K562 (cell line): ENCODE results near the gene C14orf180. TPM values are rescaled to one million over a fixed set of nuclear protein-coding genes. Genes with fewer than 3 reads are reported as not detected.

Experiments
- ATAC-seq: fragments of 200-7000 bp; cut with Tn5 transposase; 3 replicates; pipeline ENCODE4 v1.9.1; 2020; ENCODE audit warnings: moderate library complexity
- BruUV-seq: library from RNA; stranded (reverse); fragments of 400-500 nt; replicated peaks from 2 replicates; lab custom pipeline; 2021; lab: Mats Ljungman, UMichigan
- CTCF ChIA-PET: fragments of 300-600 bp; formaldehyde crosslinking; extraction: SDS; loops from one replicate; lab custom pipeline; 2021; ENCODE audit warnings: low intra/inter-chr PET ratio; lab: Yijun Ruan, JAX
- POLR2A ChIA-PET: fragments of 300-600, 350-650 bp; sonication (Branson Sonifier 250); formaldehyde crosslinking; extraction: SDS; loops from one replicate; lab custom pipeline; 2021; ENCODE audit warnings: antibody characterized with exemption, inconsistent platforms; lab: Yijun Ruan, JAX
- DNase-seq, 4 experiments: peaks; one replicate each; pipeline versions ENCODE4 v3.0.0 to v3.0.0-alpha.2; 2011 to 2018; ENCODE audit warnings: low spot score in 3 of 4, mixed read lengths in 3 of 4; ENCODE audit errors: extremely low read depth in 1 of 4
- FAIRE-seq: peaks from 2 replicates; lab custom pipeline; 2011; peaks lifted over from hg19 to GRCh38; lab: Jason Lieb, UNC
- H2AFZ ChIP-seq: 2 replicates; pipeline ENCODE4 v1.6.0; 2011; ENCODE audit warnings: low read depth, low read length, control low read depth, inconsistent platforms
- H3K27ac ChIP-seq: fragments of 200-600 bp; 3 replicates; pipeline ENCODE4 v1.8.0; 2011; ENCODE audit warnings: low read depth, mild to moderate bottlenecking, control low read depth, inconsistent platforms, low read length, moderate library complexity, mixed read lengths; ENCODE audit errors: extremely low read depth
- H3K27me3 ChIP-seq, 2 experiments: fragments of 300-600 bp in 1 of 2; 2 replicates in 1 of 2; 3 replicates in 1 of 2; pipeline versions ENCODE4 v1.6.0 to v1.8.0; 2011; ENCODE audit warnings: inconsistent platforms in 2 of 2, low read length in 2 of 2, mild to moderate bottlenecking in 1 of 2, mixed read lengths in 1 of 2, moderate library complexity in 1 of 2; ENCODE audit not compliant: control insufficient read depth in 2 of 2, insufficient read depth in 2 of 2
- H3K36me3 ChIP-seq: fragments of 300-600 bp; 3 replicates; pipeline ENCODE4 v1.8.0; 2011; ENCODE audit warnings: mild to moderate bottlenecking, low read length, inconsistent platforms; ENCODE audit not compliant: control insufficient read depth, insufficient read depth
- H3K4me1 ChIP-seq, 2 experiments: fragments of 200-600 bp in 1 of 2; replicated peaks in 1 of 2; 2 replicates in 1 of 2; 3 replicates in 1 of 2; pipeline versions ENCODE4 v1.5.1 to v1.8.0; 2011; ENCODE audit warnings: inconsistent platforms in 2 of 2, low read length in 2 of 2, mild to moderate bottlenecking in 1 of 2, mixed read lengths in 1 of 2, moderate library complexity in 1 of 2; ENCODE audit not compliant: control insufficient read depth in 2 of 2, insufficient read depth in 2 of 2
- H3K4me2 ChIP-seq: 2 replicates; pipeline ENCODE4 v1.6.1; 2011; ENCODE audit warnings: low read length, control low read depth, inconsistent platforms, mixed read lengths; ENCODE audit not compliant: insufficient read depth
- H3K4me3 ChIP-seq: fragments of 200-600 bp; sonication (generic), shearing (Covaris generic); 2 replicates; pipeline ENCODE4 v1.5.1; 2016; ENCODE audit warnings: control low read depth, inconsistent platforms
- H3K79me2 ChIP-seq: fragments of 200-600 bp; 3 replicates; pipeline ENCODE4 v1.8.0; 2011; ENCODE audit warnings: low read length, inconsistent platforms; ENCODE audit not compliant: control insufficient read depth, insufficient read depth
- H3K9ac ChIP-seq, 2 experiments: 2 replicates each; pipeline versions ENCODE4 v1.6.0 to v1.6.1; 2011; ENCODE audit warnings: low read depth in 2 of 2, low read length in 2 of 2, control low read depth in 1 of 2, inconsistent platforms in 1 of 2, mild to moderate bottlenecking in 1 of 2, mixed read lengths in 1 of 2; ENCODE audit not compliant: insufficient read depth in 1 of 2
- H3K9me1 ChIP-seq: one replicate; pipeline ENCODE4 v1.6.0; 2011; ENCODE audit warnings: inconsistent platforms, mild to moderate bottlenecking, low read length, moderate library complexity; ENCODE audit not compliant: control insufficient read depth, insufficient read depth
- H3K9me3 ChIP-seq: replicated peaks from 2 replicates; pipeline ENCODE4 v1.5.1; 2011; ENCODE audit warnings: low read depth, low read length, inconsistent platforms; ENCODE audit not compliant: control insufficient read depth, insufficient read depth
- H4K20me1 ChIP-seq: replicated peaks from 2 replicates; pipeline ENCODE4 v1.6.1; 2011; ENCODE audit warnings: low read length, inconsistent platforms, mixed read lengths; ENCODE audit not compliant: control insufficient read depth, insufficient read depth
- PTRF ChIP-seq: fragments of 450-650 bp; IDR thresholded peaks from 2 replicates; pipeline ENCODE4 v1.6.1; 2016; ENCODE audit warnings: mild to moderate bottlenecking, missing genetic modification characterization, missing compliant biosample characterization
- ZNF133 ChIP-seq: fragments of 250-450 bp; sonication (Bioruptor Pico); IDR thresholded peaks from 2 replicates; pipeline ENCODE4 v1.4.0; 2020; ENCODE audit warnings: mild to moderate bottlenecking
- ZNF644 ChIP-seq: fragments of 200-800 bp; sonication (Bioruptor generic); IDR thresholded peaks from 2 replicates; pipeline ENCODE4 v1.6.1; 2016; ENCODE audit warnings: low read depth, missing genetic modification characterization, missing compliant biosample characterization
- WGBS: fragments of 100-300 bp; shearing (Covaris generic); methylation state at CpG from one replicate; pipeline ENCODE4 v1.1.6; 2016; ENCODE audit warnings: low coverage, mixed read lengths; ENCODE audit not compliant: insufficient coverage; ENCODE audit errors: missing lambda C conversion rate; 5-methylcytosine and 5-hydroxymethylcytosine counted together
- in situ Hi-C: fragments of 300-500 bp; cut with MboI; formaldehyde crosslinking; loops from 4 replicates; pipeline ENCODE4 v1.15.0; 2018; ENCODE audit warnings: inconsistent platforms, mixed read lengths
- intact Hi-C: fragments of 100-400 bp; cut with micrococcal nuclease; formaldehyde crosslinking; loops from 2 replicates; pipeline ENCODE4 v1.14.2; 2022
- polyA plus RNA-seq, 8 experiments: library from polyadenylated mRNA; depleted of rRNA in 4 of 8; stranded (reverse) in 5 of 8; unstranded in 3 of 8; fragments of >200 nt; fragmentation: Nextera tagmentation in 2 of 8; fragmentation: Illumina TruSeq in 1 of 8; extraction: Ambion mirVana in 2 of 8; extraction: Trizol in 1 of 8; gene quantifications; 2 replicates each; pipeline versions ENCODE4 v1.2.1 to v1.2.3, GENCODE V29; 2011 to 2014; ENCODE audit warnings: inconsistent platforms in 1 of 8, missing spikeins in 1 of 8
- total RNA-seq, 7 experiments: library from RNA; depleted of rRNA in 6 of 7; stranded (reverse); fragments of >200 nt in 6 of 7; fragmentation: Illumina TruSeq in 2 of 7; extraction: Trizol in 2 of 7; gene quantifications; 2 replicates each; pipeline versions ENCODE4 v1.2.1 to v1.2.3, GENCODE V29; 2011 to 2021; ENCODE audit warnings: low replicate concordance in 1 of 7
- TF ChIP-seq, protein P1 (sequence below): fragments of 250-450 bp; sonication (Bioruptor Pico); IDR thresholded peaks from 2 replicates; pipeline ENCODE4 v1.4.0; 2020; ENCODE audit warnings: borderline replicate concordance
- TF ChIP-seq, protein P2 (sequence below): sonication (generic); IDR thresholded peaks from 2 replicates; pipeline ENCODE4 v1.6.1; 2016
- TF ChIP-seq, protein P3 (sequence below): fragments of 450-650 bp; IDR thresholded peaks from 2 replicates; pipeline ENCODE4 v1.6.1; 2016; ENCODE audit warnings: mild to moderate bottlenecking

The C14orf180 gene
- total and polyA plus RNA-seq, 9 of the 15 experiments (the other 6 are each of a cell fraction or from before 2014, with no cell fraction given): not detected

DNA sequence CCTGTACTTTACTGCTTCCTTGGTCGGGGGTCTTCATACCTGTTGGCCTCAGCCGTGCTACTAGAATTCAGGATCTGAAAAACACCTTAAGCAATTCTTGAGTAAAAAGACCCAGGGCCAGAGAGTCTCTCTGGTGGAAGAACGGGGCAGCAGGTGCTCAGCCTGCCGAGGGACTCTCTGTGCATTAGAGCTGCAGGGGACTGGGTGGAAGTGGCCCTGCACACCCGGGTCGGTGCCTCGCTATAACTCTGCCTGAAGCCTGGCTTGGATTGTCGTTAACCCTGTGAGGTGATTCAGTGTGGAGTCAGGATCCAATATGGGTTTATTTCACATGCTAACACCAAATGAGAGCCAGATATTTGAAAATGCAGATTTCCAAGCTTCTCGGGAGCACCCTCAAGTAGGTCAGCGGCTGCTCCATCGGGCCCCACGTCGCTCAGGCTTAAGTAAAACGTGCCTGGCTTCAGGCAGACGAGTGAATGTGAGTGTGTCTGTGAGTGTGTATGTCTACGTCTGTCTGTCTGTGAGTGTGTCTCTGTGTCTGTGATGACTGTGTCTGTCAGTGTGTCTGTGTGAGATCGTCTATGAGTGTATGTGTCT is 35.1 kb upstream of the C14orf180 start (continued):
- TF ChIP-seq ZNF644 (tag) (no peak), PTRF (tag) (no peak)
- TF ChIP-seq, protein P1, sequence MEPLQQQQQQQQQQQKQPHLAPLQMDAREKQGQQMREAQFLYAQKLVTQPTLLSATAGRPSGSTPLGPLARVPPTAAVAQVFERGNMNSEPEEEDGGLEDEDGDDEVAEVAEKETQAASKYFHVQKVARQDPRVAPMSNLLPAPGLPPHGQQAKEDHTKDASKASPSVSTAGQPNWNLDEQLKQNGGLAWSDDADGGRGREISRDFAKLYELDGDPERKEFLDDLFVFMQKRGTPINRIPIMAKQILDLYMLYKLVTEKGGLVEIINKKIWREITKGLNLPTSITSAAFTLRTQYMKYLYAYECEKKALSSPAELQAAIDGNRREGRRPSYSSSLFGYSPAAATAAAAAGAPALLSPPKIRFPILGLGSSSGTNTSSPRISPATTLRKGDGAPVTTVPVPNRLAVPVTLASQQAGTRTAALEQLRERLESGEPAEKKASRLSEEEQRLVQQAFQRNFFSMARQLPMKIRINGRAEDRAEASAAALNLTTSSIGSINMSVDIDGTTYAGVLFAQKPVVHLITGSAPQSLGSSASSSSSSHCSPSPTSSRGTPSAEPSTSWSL (CRISPR knock-in tag): no peak
- TF ChIP-seq, protein P2, sequence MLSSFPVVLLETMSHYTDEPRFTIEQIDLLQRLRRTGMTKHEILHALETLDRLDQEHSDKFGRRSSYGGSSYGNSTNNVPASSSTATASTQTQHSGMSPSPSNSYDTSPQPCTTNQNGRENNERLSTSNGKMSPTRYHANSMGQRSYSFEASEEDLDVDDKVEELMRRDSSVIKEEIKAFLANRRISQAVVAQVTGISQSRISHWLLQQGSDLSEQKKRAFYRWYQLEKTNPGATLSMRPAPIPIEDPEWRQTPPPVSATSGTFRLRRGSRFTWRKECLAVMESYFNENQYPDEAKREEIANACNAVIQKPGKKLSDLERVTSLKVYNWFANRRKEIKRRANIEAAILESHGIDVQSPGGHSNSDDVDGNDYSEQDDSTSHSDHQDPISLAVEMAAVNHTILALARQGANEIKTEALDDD: no peak

DNA sequence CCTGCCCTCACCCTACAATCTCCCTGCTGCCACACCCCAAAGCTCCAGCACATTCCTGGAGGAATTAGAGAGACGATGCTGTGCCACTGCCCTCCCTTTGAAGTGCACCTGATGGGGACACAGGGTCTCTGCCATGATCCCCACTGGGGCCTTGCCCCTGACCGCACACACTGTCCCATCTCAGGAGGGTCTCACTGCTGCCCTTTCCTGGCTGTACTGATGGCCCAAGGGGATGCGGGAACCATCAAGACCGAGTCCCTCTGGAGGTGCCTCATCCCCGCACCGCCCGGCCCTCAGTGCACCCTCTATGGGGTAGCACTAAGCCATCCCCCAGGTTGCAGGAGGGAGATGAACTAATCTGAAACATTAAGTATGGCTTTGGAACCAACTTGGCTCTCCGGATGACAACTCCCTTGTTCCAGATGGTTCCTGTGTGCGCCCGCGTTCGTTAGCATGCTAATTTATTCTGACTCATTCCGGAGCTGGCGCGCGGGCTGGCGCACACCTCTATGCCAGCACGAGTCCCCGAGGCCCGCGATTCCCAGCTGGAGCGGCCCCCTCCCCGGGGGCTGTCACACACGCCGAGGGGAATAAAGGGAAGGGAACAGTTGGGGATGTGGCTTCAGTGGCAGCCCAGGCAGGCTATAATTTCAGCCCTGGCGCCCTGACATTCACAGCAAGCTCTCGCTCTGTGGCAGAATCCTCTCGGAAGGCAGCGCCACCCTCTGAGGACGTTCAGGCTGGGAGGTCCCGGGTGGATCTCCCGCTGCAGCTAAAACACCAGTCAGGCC is 34.2 kb upstream of the C14orf180 start:
- intact Hi-C loops: no loop called here
- DNase-seq (no peak), ATAC-seq (no peak), FAIRE-seq (no peak)
- Histone ChIP-seq H3K79me2 (no peaks in the 10 kb centered on the region), H3K27me3 (peaks cover 0 to 20% of the 10 kb centered on the region in 2 experiments; a peak in 4 of 5 replicates), H3K9ac (no peak overlapping the region), H3K4me3 (no peak overlapping the region), H2AFZ (no peak overlapping the region), H3K9me3 (no peaks in the 10 kb centered on the region), H3K9me1 (no peaks in the 10 kb centered on the region), H3K4me2 (no peak overlapping the region), H3K4me1 (no peaks in the 10 kb centered on the region), H4K20me1 (no peaks in the 10 kb centered on the region; the same call in 1 of the 2 replicates), H3K27ac (no peak overlapping the region), H3K36me3 (no peaks in the 10 kb centered on the region)
- BruUV-seq: no TSS peak
- CTCF ChIA-PET: interaction anchor here (0.6 kb wide), 1 partner anchor 17 kb away, joined by 4 read pairs; no protein-coding TSS in a partner anchor
- no peak for TF ChIP-seq ZNF133
- TF ChIP-seq, protein P3, sequence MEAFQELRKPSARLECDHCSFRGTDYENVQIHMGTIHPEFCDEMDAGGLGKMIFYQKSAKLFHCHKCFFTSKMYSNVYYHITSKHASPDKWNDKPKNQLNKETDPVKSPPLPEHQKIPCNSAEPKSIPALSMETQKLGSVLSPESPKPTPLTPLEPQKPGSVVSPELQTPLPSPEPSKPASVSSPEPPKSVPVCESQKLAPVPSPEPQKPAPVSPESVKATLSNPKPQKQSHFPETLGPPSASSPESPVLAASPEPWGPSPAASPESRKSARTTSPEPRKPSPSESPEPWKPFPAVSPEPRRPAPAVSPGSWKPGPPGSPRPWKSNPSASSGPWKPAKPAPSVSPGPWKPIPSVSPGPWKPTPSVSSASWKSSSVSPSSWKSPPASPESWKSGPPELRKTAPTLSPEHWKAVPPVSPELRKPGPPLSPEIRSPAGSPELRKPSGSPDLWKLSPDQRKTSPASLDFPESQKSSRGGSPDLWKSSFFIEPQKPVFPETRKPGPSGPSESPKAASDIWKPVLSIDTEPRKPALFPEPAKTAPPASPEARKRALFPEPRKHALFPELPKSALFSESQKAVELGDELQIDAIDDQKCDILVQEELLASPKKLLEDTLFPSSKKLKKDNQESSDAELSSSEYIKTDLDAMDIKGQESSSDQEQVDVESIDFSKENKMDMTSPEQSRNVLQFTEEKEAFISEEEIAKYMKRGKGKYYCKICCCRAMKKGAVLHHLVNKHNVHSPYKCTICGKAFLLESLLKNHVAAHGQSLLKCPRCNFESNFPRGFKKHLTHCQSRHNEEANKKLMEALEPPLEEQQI: no peak
- WGBS: 1% methylated on average over 32 of the region's 32 CpGs
- POLR2A ChIA-PET: interaction anchor here (0.6 to 0.8 kb wide), 2 partner anchors 49 to 388 kb away, joined by 3 read pairs; no protein-coding TSS in a partner anchor
- in situ Hi-C loops: no loop called here
